ENCODE results near the gene SGK1.

Gene SGK1

GRCh38 chr6:134204031-134204430 lies 113.9 kb downstream of the SGK1 start:
- Histone ChIP-seq H3K27ac (ENCODE audit: low read depth, low read length) (no peak overlapping the region), H4K20me1 (ENCODE audit: control insufficient read depth, insufficient read depth, low read depth, low read length) (no peaks in the 10 kb centered on the region), H3K36me3 (ENCODE audit: control insufficient read depth, low read length) (no peaks in the 10 kb centered on the region), H3F3A (ENCODE audit: control insufficient read depth, insufficient read depth) (0 out of 2 replicates have a peak, but pooled peaks cover 3% of the 10 kb centered on the region), H3K4me2 (ENCODE audit: low read length) (no peak overlapping the region), H3K9me2 (replicated peaks; ENCODE audit: control insufficient read depth, low read length) (no peaks in the 10 kb centered on the region), H3K4me3 (ENCODE audit: low read length) (no peak overlapping the region), H3K9me3 (ENCODE audit: control insufficient read depth, insufficient read depth, low read length) (peaks cover 4% of the 10 kb centered on the region; the same call in 1 of the 2 replicates), H3K27me3 (ENCODE audit: control insufficient read depth, low read length) (no peaks in the 10 kb centered on the region), H3K4me1 (ENCODE audit: control insufficient read depth, low read length) (peaks cover 17% of the 10 kb centered on the region), H3K79me2 (ENCODE audit: control insufficient read depth, low read length) (no peaks in the 10 kb centered on the region)
- no peak for TF ChIP-seq EZH2phosphoT487 (IDR thresholded peaks at IDR 0.05; ENCODE audit: borderline replicate concordance, low read length)
- TF ChIP-seq CTCF (IDR thresholded peaks at IDR 0.05; ENCODE audit: low read depth, low read length, poor library complexity, severe bottlenecking) = no peak

- H3K4me2 ChIP-seq (ENCODE audit: low read length) = no peak overlapping the region
- no peak for TF ChIP-seq EZH2phosphoT487 (IDR thresholded peaks at IDR 0.05; ENCODE audit: borderline replicate concordance, low read length)
- TF ChIP-seq CTCF (IDR thresholded peaks at IDR 0.05; ENCODE audit: low read depth, low read length, poor library complexity, severe bottlenecking) = no peak
These were observed 116.2 kb downstream of the SGK1 start for GRCh38 chr6:134201716-134202115.

GRCh38 chr6:134199848-134200606 lies 117.9 kb downstream of the SGK1 start:
- H3K4me2 ChIP-seq (ENCODE audit: low read length) = peak overlapping the region; percentile 48
- peak overlapping the region; percentile 4; the same call in 1 of the 2 replicates for H3K4me3 ChIP-seq (ENCODE audit: low read length)
- peak overlapping the region; percentile 1; the same call in 1 of the 2 replicates for H3K27ac ChIP-seq (ENCODE audit: low read depth, low read length)
- H3K36me3 ChIP-seq (ENCODE audit: control insufficient read depth, low read length) = no peaks in the 10 kb centered on the region
- TF ChIP-seq EZH2phosphoT487 (IDR thresholded peaks at IDR 0.05; ENCODE audit: borderline replicate concordance, low read length) = no peak
- TF ChIP-seq CTCF (IDR thresholded peaks at IDR 0.05; ENCODE audit: low read depth, low read length, poor library complexity, severe bottlenecking) = no peak
- no peaks in the 10 kb centered on the region for H3F3A ChIP-seq (ENCODE audit: control insufficient read depth, insufficient read depth)
- no peaks in the 10 kb centered on the region for H4K20me1 ChIP-seq (ENCODE audit: control insufficient read depth, insufficient read depth, low read depth, low read length)
- no peaks in the 10 kb centered on the region for H3K9me2 ChIP-seq (replicated peaks; ENCODE audit: control insufficient read depth, low read length)
- peaks cover 4% of the 10 kb centered on the region; the same call in 1 of the 2 replicates for H3K9me3 ChIP-seq (ENCODE audit: control insufficient read depth, insufficient read depth, low read length)
- no peaks in the 10 kb centered on the region for H3K27me3 ChIP-seq (ENCODE audit: control insufficient read depth, low read length)
- H3K79me2 ChIP-seq (ENCODE audit: control insufficient read depth, low read length) = no peaks in the 10 kb centered on the region
- peaks cover 18% of the 10 kb centered on the region for H3K4me1 ChIP-seq (ENCODE audit: control insufficient read depth, low read length)

More at GRCh38 chr6:134201716-134202115, 116.2 kb downstream of the SGK1 start:
- H3K27ac ChIP-seq (ENCODE audit: low read depth, low read length) = no peak overlapping the region
- H3K9me3 ChIP-seq (ENCODE audit: control insufficient read depth, insufficient read depth, low read length) = peaks cover 4% of the 10 kb centered on the region; the same call in 1 of the 2 replicates
- H3K4me3 ChIP-seq (ENCODE audit: low read length) = no peak overlapping the region
- H3K9me2 ChIP-seq (replicated peaks; ENCODE audit: control insufficient read depth, low read length) = no peaks in the 10 kb centered on the region
- H3K27me3 ChIP-seq (ENCODE audit: control insufficient read depth, low read length) = no peaks in the 10 kb centered on the region
- no peaks in the 10 kb centered on the region for H3K79me2 ChIP-seq (ENCODE audit: control insufficient read depth, low read length)
- 0 out of 2 replicates have a peak, but pooled peaks cover 3% of the 10 kb centered on the region for H3F3A ChIP-seq (ENCODE audit: control insufficient read depth, insufficient read depth)
- H3K4me1 ChIP-seq (ENCODE audit: control insufficient read depth, low read length) = peaks cover 18% of the 10 kb centered on the region
- no peaks in the 10 kb centered on the region for H3K36me3 ChIP-seq (ENCODE audit: control insufficient read depth, low read length)
- H4K20me1 ChIP-seq (ENCODE audit: control insufficient read depth, insufficient read depth, low read depth, low read length) = no peaks in the 10 kb centered on the region

Measured in DOHH2 (cell line).